Karpas-422 (cell line): ENCODE data around the gene HECW1. TPM values are rescaled to one million over a fixed set of nuclear protein-coding genes. Genes with fewer than 3 reads are reported as not detected.

Source experiments
- DNase-seq: peaks from one replicate; pipeline ENCODE4 v3.0.0-alpha.2; 2015
- H2AFZ ChIP-seq: fragments of 200-600 bp; sonication (generic); 2 replicates; pipeline ENCODE4 v1.6.1; 2014; ENCODE audit warnings: antibody characterized with exemption, low read length, mixed read lengths
- H3K27ac ChIP-seq: fragments of 200-600 bp; sonication (generic); 2 replicates; pipeline ENCODE4 v1.5.1; 2014; ENCODE audit warnings: mild to moderate bottlenecking, low read length, moderate library complexity
- H3K27me3 ChIP-seq: fragments of 200-600 bp; sonication (generic); 2 replicates; pipeline ENCODE4 v1.6.1; 2014; ENCODE audit warnings: low read length, mixed read lengths
- H3K36me3 ChIP-seq: fragments of 200-600 bp; sonication (generic); 2 replicates; pipeline ENCODE4 v1.6.1; 2014; ENCODE audit warnings: low read length, mixed read lengths; ENCODE audit not compliant: insufficient read depth
- H3K4me1 ChIP-seq: fragments of 200-600 bp; sonication (generic); 2 replicates; pipeline ENCODE4 v1.6.1; 2014; ENCODE audit warnings: mild to moderate bottlenecking, low read length, mixed read lengths
- H3K4me2 ChIP-seq: fragments of 200-600 bp; sonication (generic); 2 replicates; pipeline ENCODE4 v1.6.1; 2014; ENCODE audit warnings: low read length, low read depth, mild to moderate bottlenecking; ENCODE audit not compliant: poor library complexity, severe bottlenecking
- H3K4me3 ChIP-seq: fragments of 200-600 bp; sonication (generic); 2 replicates; pipeline ENCODE4 v1.5.1; 2014; ENCODE audit warnings: mild to moderate bottlenecking, antibody characterized with exemption, low read length, mixed read lengths
- H3K79me2 ChIP-seq: fragments of 200-600 bp; sonication (generic); 2 replicates; pipeline ENCODE4 v1.6.1; 2014; ENCODE audit warnings: mild to moderate bottlenecking, low read length, mixed read lengths
- H3K9ac ChIP-seq: fragments of 200-600 bp; sonication (generic); 2 replicates; pipeline ENCODE4 v1.6.0; 2014; ENCODE audit warnings: low read length
- H3K9me2 ChIP-seq: fragments of 200-600 bp; sonication (generic), shearing (Covaris generic); replicated peaks from 2 replicates; pipeline ENCODE4 v1.6.0; 2014; ENCODE audit warnings: mild to moderate bottlenecking, low read length, moderate library complexity; ENCODE audit not compliant: insufficient read depth
- H3K9me3 ChIP-seq: fragments of 300-700, 200-600 bp; sonication (generic); 2 replicates; pipeline ENCODE4 v1.6.1; 2014; ENCODE audit warnings: low read length, mixed read lengths
- H4K20me1 ChIP-seq: fragments of 200-600 bp; sonication (generic); 2 replicates; pipeline ENCODE4 v1.6.1; 2014; ENCODE audit warnings: mild to moderate bottlenecking, antibody characterized with exemption, low read length, low read depth; ENCODE audit not compliant: insufficient read depth
- total RNA-seq: library from RNA; depleted of rRNA; stranded (reverse); fragments of >200 nt; shearing (Covaris generic); gene quantifications from 2 replicates; pipeline ENCODE4 v1.2.3, GENCODE V29; 2014; ENCODE audit warnings: low replicate concordance

The HECW1 gene
- total RNA-seq, 1 experiment from 2014 or later = not detected

DNA sequence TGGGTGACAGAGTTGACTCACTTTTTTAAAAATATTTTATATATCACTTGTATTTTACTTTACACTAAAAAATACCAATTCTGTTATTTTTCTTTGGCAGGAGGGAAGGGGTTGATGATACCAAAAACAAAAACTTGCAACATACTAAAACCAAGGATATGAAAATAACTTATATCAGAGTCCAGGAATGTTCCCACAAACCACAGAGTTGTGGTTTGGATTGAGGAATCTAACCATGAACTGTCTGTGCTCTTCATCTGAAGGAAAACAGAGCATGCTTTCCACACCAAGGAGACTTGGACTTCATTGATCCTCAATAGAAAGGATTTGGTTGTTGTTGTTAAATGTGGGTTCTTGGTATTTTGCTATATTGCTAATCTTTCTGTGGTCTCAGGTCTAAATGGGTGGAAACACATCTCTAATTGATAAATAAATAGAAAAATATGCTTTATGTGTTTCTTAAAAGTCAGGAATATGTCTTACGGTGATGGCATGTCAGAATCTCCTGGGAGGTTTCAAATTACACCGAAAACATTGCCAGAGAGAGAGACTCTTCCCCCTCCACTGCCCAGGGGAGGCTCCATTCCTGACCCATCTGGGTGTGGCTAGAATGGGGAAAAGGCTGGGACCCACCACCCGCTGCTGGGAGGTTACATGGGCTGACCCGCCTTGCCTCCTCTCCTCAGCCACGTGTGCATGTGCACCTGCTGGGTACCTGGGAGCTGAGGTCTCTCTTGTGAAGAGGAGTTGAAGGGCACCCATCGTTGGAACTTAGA lies 423.6 kb downstream of the HECW1 start:
- Histone ChIP-seq H3K4me3 (no peak overlapping the region), H3K27ac (no peak overlapping the region), H3K27me3 (no peaks in the 10 kb centered on the region), H3K36me3 (no peaks in the 10 kb centered on the region), H3K9ac (no peak overlapping the region), H4K20me1 (no peaks in the 10 kb centered on the region), H3K9me3 (no peaks in the 10 kb centered on the region), H2AFZ (no peak overlapping the region), H3K79me2 (no peaks in the 10 kb centered on the region), H3K4me2 (no peak overlapping the region), H3K4me1 (no peaks in the 10 kb centered on the region), H3K9me2 (no peaks in the 10 kb centered on the region)
- no peak for DNase-seq

DNA sequence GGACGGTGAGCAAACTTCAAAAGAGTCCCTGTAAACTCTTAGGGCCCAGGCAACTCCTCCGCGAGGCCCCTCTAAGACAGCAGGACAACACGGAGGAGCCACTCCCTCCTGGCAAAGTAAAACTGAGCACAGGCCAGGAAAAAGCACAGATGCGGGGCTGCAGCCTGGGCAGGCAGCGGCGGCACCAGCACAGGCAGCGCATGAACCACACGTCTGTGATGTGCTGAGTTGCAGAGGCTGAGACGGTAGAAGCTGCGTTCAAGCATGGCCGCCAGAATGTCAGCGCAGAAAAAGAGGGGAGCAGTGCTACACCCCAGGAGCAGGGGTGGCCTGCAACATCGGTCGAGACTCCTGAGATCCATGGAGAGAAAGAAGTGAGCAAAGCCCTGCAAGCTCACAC lies 424.3 kb downstream of the HECW1 start:
- H3K27me3 ChIP-seq = no peaks in the 10 kb centered on the region
- no peaks in the 10 kb centered on the region for H3K4me1 ChIP-seq
- no peak overlapping the region for H3K4me2 ChIP-seq

GRCh38 chr7:43537765-43538403 lies 425.4 kb downstream of the HECW1 start:
- Histone ChIP-seq H3K27ac (no peak overlapping the region), H3K4me3 (no peak overlapping the region)

More for the DNA sequence above, 424.3 kb downstream of the HECW1 start:
- Histone ChIP-seq H4K20me1 (no peaks in the 10 kb centered on the region), H3K9me2 (no peaks in the 10 kb centered on the region), H2AFZ (no peak overlapping the region), H3K27ac (no peak overlapping the region), H3K9me3 (no peaks in the 10 kb centered on the region), H3K9ac (no peak overlapping the region), H3K79me2 (no peaks in the 10 kb centered on the region), H3K36me3 (no peaks in the 10 kb centered on the region), H3K4me3 (no peak overlapping the region)
- no peak for DNase-seq

DNA sequence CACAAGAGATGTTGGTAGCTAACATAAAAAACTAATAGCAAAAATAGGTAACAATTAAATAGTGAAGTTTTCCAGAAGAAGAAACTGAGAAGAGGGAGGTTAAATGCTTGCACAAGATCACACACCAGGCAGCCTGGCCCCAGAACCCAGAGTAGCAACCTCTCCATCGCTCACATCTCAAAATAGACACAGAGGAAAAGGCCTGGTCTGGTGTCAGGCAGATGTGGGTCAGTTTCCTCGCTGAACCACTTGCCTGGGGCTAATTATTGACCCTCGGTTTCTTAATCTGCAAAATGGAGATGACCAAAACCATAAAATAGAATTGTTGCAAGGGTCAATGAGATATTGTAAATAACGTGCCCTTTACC lies 425.9 kb downstream of the HECW1 start:
- Histone ChIP-seq H3K27ac (no peak overlapping the region), H3K4me3 (no peak overlapping the region), H3K27me3 (no peaks in the 10 kb centered on the region), H3K9me3 (no peaks in the 10 kb centered on the region), H2AFZ (no peak overlapping the region), H3K4me2 (no peak overlapping the region), H3K4me1 (no peaks in the 10 kb centered on the region), H3K9ac (no peak overlapping the region), H3K79me2 (no peaks in the 10 kb centered on the region), H3K36me3 (no peaks in the 10 kb centered on the region), H3K9me2 (no peaks in the 10 kb centered on the region), H4K20me1 (no peaks in the 10 kb centered on the region)
- no peak for DNase-seq

More at GRCh38 chr7:43537765-43538403, 425.4 kb downstream of the HECW1 start:
- no peaks in the 10 kb centered on the region for H3K9me2 ChIP-seq
- no peak overlapping the region for H3K9ac ChIP-seq
- no peaks in the 10 kb centered on the region for H3K4me1 ChIP-seq
- H2AFZ ChIP-seq = no peak overlapping the region
- H3K9me3 ChIP-seq = no peaks in the 10 kb centered on the region
- H3K36me3 ChIP-seq = no peaks in the 10 kb centered on the region
- no peak overlapping the region for H3K4me2 ChIP-seq
- H3K27me3 ChIP-seq = no peaks in the 10 kb centered on the region
- H3K79me2 ChIP-seq = no peaks in the 10 kb centered on the region
- H4K20me1 ChIP-seq = no peaks in the 10 kb centered on the region
- no peak for DNase-seq

GRCh38 chr7:43540471-43540870 lies 428.0 kb downstream of the HECW1 start:
- Histone ChIP-seq H3K9me2 (no peaks in the 10 kb centered on the region), H2AFZ (no peak overlapping the region), H3K79me2 (no peaks in the 10 kb centered on the region), H3K36me3 (no peaks in the 10 kb centered on the region), H3K27ac (no peak overlapping the region), H3K9ac (no peak overlapping the region), H3K4me3 (no peak overlapping the region), H3K9me3 (no peaks in the 10 kb centered on the region), H4K20me1 (no peaks in the 10 kb centered on the region), H3K4me2 (no peak overlapping the region), H3K4me1 (no peaks in the 10 kb centered on the region), H3K27me3 (no peaks in the 10 kb centered on the region)
- DNase-seq = no peak

DNA sequence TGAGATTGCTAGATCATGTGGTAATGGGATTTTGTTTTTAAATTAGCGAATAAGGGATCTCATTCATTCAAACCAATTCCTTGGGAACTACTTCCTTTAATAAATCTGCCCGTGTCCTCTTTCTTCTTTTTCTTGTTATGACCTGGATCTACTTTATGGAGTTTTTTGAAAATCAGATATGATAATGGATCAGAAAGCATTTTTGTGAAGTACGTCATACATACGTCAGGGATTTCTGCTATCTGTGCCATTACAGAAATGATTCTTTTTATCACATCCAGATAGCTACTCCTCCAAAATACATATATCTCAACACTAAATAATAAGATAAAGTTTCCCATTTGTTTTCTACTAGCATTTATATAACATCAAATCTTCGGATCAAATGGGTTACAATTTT lies 430.3 kb downstream of the HECW1 start:
- Histone ChIP-seq H3K4me1 (no peaks in the 10 kb centered on the region), H3K9ac (no peak overlapping the region), H3K9me3 (no peaks in the 10 kb centered on the region), H2AFZ (no peak overlapping the region), H3K4me3 (no peak overlapping the region), H4K20me1 (no peaks in the 10 kb centered on the region), H3K36me3 (no peaks in the 10 kb centered on the region), H3K9me2 (no peaks in the 10 kb centered on the region), H3K4me2 (no peak overlapping the region), H3K27ac (no peak overlapping the region), H3K79me2 (no peaks in the 10 kb centered on the region), H3K27me3 (no peaks in the 10 kb centered on the region)
- no peak for DNase-seq

DNA sequence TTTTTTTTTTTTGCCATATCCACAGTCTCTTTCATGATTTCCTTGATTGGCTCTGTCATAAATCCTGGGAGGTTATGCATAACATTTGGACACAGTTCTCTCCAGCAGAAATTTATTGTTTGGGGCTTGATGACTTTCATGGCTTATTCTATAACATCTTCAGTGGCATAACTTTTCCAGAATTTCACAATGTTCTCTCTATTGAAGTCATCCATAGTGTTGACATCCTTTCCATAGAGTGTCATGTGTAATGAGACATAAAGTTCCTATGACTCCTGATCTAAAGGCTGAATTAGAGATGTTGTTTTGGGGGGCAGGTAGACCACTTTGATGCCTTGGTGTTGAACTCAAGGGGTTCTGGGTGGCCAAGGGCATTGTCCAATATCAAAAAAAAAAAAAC lies 433.8 kb downstream of the HECW1 start:
- Histone ChIP-seq H3K4me3 (no peak overlapping the region), H3K4me1 (no peaks in the 10 kb centered on the region), H2AFZ (no peak overlapping the region), H3K27me3 (no peaks in the 10 kb centered on the region), H3K27ac (no peak overlapping the region), H3K36me3 (no peaks in the 10 kb centered on the region), H3K9me2 (no peaks in the 10 kb centered on the region), H4K20me1 (no peaks in the 10 kb centered on the region), H3K79me2 (no peaks in the 10 kb centered on the region), H3K9ac (no peak overlapping the region), H3K9me3 (no peaks in the 10 kb centered on the region), H3K4me2 (no peak overlapping the region)
- DNase-seq = no peak

GRCh38 chr7:43550427-43550826 lies 438.0 kb downstream of the HECW1 start:
- Histone ChIP-seq H3K9ac (no peak overlapping the region), H3K36me3 (no peaks in the 10 kb centered on the region), H3K4me2 (no peak overlapping the region), H3K4me1 (no peaks in the 10 kb centered on the region), H3K27me3 (no peaks in the 10 kb centered on the region), H3K9me3 (no peaks in the 10 kb centered on the region), H4K20me1 (no peaks in the 10 kb centered on the region), H3K79me2 (no peaks in the 10 kb centered on the region), H2AFZ (no peak overlapping the region), H3K4me3 (no peak overlapping the region), H3K9me2 (no peaks in the 10 kb centered on the region), H3K27ac (no peak overlapping the region)
- DNase-seq = no peak
